Epithelial cell of esophagus (primary cell): ENCODE results near the gene PNKD.
A peak's percentile ranks its signal among the peaks of the same experiment; 100 is the strongest.

Experiments used
- DNase-seq: peaks from one replicate; pipeline ENCODE4 v3.0.0; 2010; ENCODE audit warnings: low read depth
- H3K4me3 ChIP-seq: 2 replicates; pipeline ENCODE4 v1.5.1; 2011; ENCODE audit warnings: mild to moderate bottlenecking, low read length, control low read depth
- CTCF ChIP-seq: IDR thresholded peaks from 2 replicates; pipeline ENCODE4 v1.5.1; 2011; ENCODE audit warnings: low read depth, mild to moderate bottlenecking, low read length, control low read depth, inconsistent platforms; ENCODE audit not compliant: insufficient read depth; ENCODE audit errors: missing control alignments

PNKD gene

GRCh38 chr2:218381916-218382366 is 111.6 kb downstream of the PNKD start, which contains the start of gene SLC11A1:
TSS of gene SLC11A1 (plus strand) at chr2:218382273. CDS start at chr2:218382369, 96 bp downstream.
- H3K4me3 ChIP-seq, result no peak within 1 kb of the TSS
- TF ChIP-seq CTCF, result no peak
- DNase-seq, result no peak

GRCh38 chr2:218382785-218383184 is 112.5 kb downstream of the PNKD start:
- DNase-seq, result no peak
- TF ChIP-seq CTCF, result no peak
- no peak overlapping the region for H3K4me3 ChIP-seq

DNA sequence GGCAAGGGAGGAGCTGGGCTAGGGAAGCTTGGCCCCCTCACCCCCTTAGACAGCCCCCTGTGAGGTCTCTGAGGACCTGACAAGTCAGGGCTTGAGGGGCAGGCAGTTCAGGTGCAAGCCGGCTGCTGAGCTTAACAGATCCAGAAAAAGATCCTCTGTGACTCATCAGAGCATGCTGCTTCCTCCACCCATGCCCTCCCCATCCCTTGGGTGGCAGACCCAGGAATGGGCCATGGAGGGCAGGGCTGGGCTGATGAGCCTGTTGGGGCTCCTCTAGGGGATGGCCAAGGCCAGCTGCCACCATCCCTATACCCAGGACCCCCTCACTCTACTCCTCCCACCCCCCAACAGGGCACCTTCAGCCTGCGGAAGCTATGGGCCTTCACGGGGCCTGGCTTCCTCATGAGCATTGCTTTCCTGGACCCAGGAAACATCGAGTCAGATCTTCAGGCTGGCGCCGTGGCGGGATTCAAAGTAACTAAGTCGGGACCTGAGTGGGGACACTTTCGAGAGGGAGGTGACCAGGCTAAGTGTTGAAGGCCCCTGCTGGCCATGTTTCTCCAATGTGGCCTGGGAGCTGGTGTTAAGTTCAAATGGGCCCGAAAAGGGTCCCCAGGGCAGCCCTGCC is 113.7 kb downstream of the PNKD start:
- no peak for TF ChIP-seq CTCF
- H3K4me3 ChIP-seq, result no peak overlapping the region
- DNase-seq, result peak; percentile 77

DNA sequence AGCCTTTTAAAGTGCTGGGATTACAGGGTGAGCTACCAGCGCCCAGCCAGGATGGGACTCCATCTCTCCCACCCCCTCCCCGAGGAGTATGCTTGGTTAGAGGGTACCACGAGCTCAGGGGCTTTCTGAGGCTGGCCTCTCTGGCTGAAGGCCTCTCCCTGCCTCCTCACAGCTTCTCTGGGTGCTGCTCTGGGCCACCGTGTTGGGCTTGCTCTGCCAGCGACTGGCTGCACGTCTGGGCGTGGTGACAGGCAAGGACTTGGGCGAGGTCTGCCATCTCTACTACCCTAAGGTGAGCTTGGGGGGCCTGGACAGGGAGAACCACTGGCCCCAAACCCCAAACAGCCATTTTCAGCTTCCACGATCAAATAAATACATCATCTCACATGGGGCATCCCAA is 114.7 kb downstream of the PNKD start:
- no peak for DNase-seq
- TF ChIP-seq CTCF, result no peak
- H3K4me3 ChIP-seq, result no peak overlapping the region

GRCh38 chr2:218386505-218387368 is 116.4 kb downstream of the PNKD start:
- DNase-seq, result no peak
- H3K4me3 ChIP-seq, result no peak overlapping the region
- no peak for TF ChIP-seq CTCF

- TF ChIP-seq CTCF, result no peak
- H3K4me3 ChIP-seq, result peak overlapping the region; percentile 39
- DNase-seq, result peak; percentile 84
Measured at GRCh38 chr2:218387369-218388194, 117.3 kb downstream of the PNKD start.
